Neutrophil (primary cell): ENCODE measurements around the gene THAP12.

Experiments
- H3K27ac ChIP-seq: fragments of 200-600 bp; sonication (generic); 2 replicates; pipeline ENCODE4 v1.5.1; 2016; ENCODE audit warnings: mild to moderate bottlenecking, moderate library complexity
- H3K27me3 ChIP-seq: fragments of 200-600 bp; sonication (generic); 2 replicates; pipeline ENCODE4 v1.6.0; 2016; ENCODE audit warnings: mild to moderate bottlenecking
- H3K36me3 ChIP-seq: fragments of 200-600 bp; sonication (generic); 2 replicates; pipeline ENCODE4 v1.5.1; 2017
- H3K4me1 ChIP-seq, 2 experiments: fragments of 200-600 bp in 1 of 2; sonication (generic) in 1 of 2; 1 replicate in 1 of 2; 2 replicates in 1 of 2; pipeline versions ENCODE4 v1.5.1 to v1.6.1; 2013 to 2016; ENCODE audit warnings: low read depth in 1 of 2, low read length in 1 of 2, mild to moderate bottlenecking in 1 of 2, moderate library complexity in 1 of 2; ENCODE audit not compliant: control insufficient read depth in 1 of 2, insufficient read depth in 1 of 2
- H3K4me3 ChIP-seq, 2 experiments: fragments of 200-600 bp in 1 of 2; sonication (generic) in 1 of 2; 1 replicate in 1 of 2; 2 replicates in 1 of 2; pipeline ENCODE4 v1.5.1; 2013 to 2016; ENCODE audit warnings: low read depth in 1 of 2, low read length in 1 of 2, mild to moderate bottlenecking in 1 of 2, moderate library complexity in 1 of 2
- H3K9me3 ChIP-seq: fragments of 200-600 bp; sonication (generic); 2 replicates; pipeline ENCODE4 v1.5.1; 2016
- TF ChIP-seq, protein P1 (sequence below): fragments of 200-600 bp; sonication (generic); IDR thresholded peaks from 2 replicates; pipeline ENCODE4 v1.5.1; 2016; ENCODE audit warnings: antibody characterized with exemption

Gene THAP12

DNA sequence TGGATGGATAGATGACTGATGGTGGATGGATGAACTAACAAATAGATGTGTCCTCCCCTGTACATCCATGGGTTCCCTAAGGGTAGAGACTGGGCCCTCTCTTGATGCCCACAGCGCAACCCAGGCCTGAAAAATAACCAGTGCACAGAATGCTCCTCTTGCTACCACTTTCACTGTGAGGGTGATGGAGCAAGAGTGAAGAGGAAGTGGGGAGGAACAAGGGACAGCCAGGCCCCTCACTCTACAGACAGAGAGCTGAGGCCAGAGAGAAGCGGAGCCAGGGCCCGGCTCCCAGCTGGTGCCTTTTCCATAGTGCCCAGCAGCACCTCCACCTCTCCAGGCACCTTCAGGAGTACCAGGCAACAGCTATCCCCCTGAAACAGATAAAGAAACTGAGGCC, 67.7 kb downstream of the THAP12 start:
- H3K36me3 ChIP-seq: no peaks in the 10 kb centered on the region
- H3K27ac ChIP-seq: no peak overlapping the region
- H3K27me3 ChIP-seq: no peaks in the 10 kb centered on the region
- H3K4me1 ChIP-seq: peaks cover 0 to 8% of the 10 kb centered on the region in 2 experiments
- no peaks in the 10 kb centered on the region for H3K9me3 ChIP-seq
- TF ChIP-seq, protein P1, sequence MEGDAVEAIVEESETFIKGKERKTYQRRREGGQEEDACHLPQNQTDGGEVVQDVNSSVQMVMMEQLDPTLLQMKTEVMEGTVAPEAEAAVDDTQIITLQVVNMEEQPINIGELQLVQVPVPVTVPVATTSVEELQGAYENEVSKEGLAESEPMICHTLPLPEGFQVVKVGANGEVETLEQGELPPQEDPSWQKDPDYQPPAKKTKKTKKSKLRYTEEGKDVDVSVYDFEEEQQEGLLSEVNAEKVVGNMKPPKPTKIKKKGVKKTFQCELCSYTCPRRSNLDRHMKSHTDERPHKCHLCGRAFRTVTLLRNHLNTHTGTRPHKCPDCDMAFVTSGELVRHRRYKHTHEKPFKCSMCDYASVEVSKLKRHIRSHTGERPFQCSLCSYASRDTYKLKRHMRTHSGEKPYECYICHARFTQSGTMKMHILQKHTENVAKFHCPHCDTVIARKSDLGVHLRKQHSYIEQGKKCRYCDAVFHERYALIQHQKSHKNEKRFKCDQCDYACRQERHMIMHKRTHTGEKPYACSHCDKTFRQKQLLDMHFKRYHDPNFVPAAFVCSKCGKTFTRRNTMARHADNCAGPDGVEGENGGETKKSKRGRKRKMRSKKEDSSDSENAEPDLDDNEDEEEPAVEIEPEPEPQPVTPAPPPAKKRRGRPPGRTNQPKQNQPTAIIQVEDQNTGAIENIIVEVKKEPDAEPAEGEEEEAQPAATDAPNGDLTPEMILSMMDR: no peak
- no peak overlapping the region for H3K4me3 ChIP-seq

DNA sequence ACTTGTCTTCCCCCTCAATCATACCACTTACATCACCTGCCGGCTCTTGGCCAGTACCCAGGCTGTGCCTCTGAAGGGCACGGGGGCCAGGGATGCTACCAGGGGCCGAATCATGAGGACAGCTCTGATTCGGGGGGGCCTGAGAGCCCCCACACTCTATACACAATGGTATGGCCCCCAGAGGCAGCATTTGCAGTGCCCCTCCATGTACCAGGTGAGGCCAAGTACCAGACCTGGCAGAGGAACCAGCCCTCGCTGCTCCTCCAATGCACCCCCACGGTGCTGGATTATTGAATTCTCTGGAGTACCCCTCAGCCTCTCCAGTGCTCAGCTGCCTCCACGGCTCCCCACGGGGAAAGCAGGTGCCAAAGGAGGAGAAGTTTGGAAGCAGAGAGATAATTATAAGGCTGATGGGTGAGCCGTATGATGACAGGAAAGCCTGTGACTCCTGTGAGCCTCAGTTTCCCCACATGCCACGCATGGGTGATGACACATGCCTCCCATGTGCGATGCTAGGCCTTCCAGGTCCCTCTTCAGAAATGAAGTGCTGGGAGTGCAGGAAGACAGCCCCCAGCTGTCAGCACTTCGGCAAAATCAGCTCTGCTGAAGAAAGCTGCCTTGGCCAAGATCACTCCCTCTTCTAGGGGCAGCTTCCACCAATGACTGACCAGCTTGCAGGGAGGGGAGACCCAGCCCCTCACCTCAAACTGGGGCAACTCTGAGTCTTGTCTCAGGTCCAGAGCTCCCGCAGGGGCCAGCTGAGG, 69.9 kb downstream of the THAP12 start:
- H3K9me3 ChIP-seq: no peaks in the 10 kb centered on the region
- no peak overlapping the region for H3K4me3 ChIP-seq
- no peak overlapping the region for H3K27ac ChIP-seq
- H3K4me1 ChIP-seq: peaks cover 0 to 8% of the 10 kb centered on the region in 2 experiments
- H3K27me3 ChIP-seq: no peaks in the 10 kb centered on the region
- H3K36me3 ChIP-seq: no peaks in the 10 kb centered on the region
- TF ChIP-seq, protein P1: no peak

DNA sequence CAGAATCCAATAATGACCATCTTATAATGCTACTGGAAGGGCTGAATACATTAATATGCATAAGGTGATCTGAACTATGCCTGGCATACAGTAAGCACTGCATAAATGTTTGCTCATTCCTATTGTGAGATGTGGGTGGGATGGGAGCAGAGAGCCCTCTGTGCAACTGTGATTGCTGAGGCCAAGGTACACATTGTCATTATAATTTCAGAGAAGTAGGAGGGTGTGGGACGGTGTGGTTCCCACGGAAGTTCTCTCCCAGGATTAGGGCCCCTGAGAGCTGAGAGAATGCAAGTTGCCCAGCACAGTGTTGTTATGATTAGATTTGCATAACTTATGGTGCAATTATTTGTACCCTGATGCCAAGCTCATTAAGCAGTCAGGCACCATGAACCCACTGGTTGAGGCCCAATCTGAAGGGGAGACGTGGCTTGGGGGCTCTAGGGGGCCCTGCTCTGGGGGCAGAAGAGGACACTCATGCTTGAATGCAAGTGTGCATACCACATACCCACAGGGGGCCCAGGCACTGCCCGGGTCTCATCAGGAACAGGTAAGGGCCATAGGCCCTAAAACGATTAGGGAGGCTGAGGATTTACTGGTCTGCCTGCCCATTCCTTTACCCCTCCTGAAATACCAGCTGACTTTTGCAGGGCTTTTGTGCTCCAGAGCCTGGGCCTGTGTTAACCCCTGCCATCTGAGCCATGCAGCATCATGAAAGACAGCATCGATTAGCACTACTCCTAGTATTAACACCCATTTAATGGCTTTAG, 72.8 kb downstream of the THAP12 start:
- H3K36me3 ChIP-seq: no peaks in the 10 kb centered on the region
- peaks cover 0 to under 1% of the 10 kb centered on the region in 2 experiments for H3K4me1 ChIP-seq
- H3K4me3 ChIP-seq: no peak overlapping the region
- H3K9me3 ChIP-seq: no peaks in the 10 kb centered on the region
- no peaks in the 10 kb centered on the region for H3K27me3 ChIP-seq
- no peak overlapping the region for H3K27ac ChIP-seq
- TF ChIP-seq, protein P1: no peak

DNA sequence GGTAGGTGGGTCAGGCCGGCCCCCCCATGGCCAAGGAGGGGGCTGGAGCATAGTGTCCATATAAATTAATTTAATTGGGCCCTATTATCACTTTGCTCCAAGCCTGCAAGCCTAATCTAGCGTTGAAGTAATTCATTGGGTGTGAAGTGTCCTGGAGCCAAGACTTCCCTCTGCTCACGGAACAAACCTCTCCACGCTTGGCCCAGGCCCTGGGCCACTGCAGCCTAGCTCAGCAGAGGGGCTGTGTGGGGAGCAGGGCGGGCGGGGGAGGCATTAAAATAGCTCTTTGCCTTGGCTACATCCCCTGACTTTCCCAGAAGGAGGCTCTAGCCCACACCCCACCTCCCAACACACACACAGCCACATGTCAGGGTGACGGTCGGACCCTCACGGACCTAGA, 73.5 kb downstream of the THAP12 start:
- no peak overlapping the region for H3K4me3 ChIP-seq
- no peaks in the 10 kb centered on the region for H3K36me3 ChIP-seq
- no peaks in the 10 kb centered on the region for H3K27me3 ChIP-seq
- H3K4me1 ChIP-seq: no peaks in the 10 kb centered on the region
- H3K9me3 ChIP-seq: no peaks in the 10 kb centered on the region
- H3K27ac ChIP-seq: no peak overlapping the region
- TF ChIP-seq, protein P1: no peak

DNA sequence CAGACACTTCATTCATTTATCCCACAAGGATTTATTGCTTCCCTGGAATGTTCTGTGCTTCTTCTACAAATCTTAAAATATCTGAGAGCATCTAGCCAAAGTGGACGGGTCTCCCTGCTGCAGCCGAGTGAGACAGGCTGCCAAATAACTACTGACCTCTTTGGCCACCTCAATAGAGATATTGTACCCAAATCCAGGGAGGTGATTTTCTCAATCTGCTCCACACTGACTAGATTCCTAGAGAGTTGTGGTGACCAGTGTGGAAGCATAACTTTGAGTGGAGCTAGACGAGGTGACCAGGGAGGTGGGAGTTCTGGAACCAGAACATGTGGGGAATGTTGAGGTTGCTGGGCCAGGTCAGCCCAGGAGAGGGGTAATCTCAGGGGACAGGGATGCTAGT, 77.5 kb downstream of the THAP12 start:
- Histone ChIP-seq H3K36me3 (no peaks in the 10 kb centered on the region), H3K4me3 (no peak overlapping the region), H3K4me1 (no peaks in the 10 kb centered on the region), H3K9me3 (no peaks in the 10 kb centered on the region), H3K27me3 (no peaks in the 10 kb centered on the region), H3K27ac (no peak overlapping the region)
- TF ChIP-seq, protein P1: no peak
